Caco-2 (cell line): ENCODE measurements around the gene DOCK4. TPM values are rescaled to one million over a fixed set of nuclear protein-coding genes. Genes with fewer than 3 reads are reported as not detected.

ENCODE experiments used
- BruUV-seq: library from RNA; stranded (reverse); fragments of 400-500 nt; replicated peaks from 2 replicates; lab custom pipeline; 2021; lab: Mats Ljungman, UMichigan
- CTCF ChIA-PET: fragments of 300-600 bp; sonication (Branson Sonifier 250); formaldehyde crosslinking; loops from one replicate; lab custom pipeline; 2022; ENCODE audit warnings: antibody characterized with exemption; lab: Charles Lee
- POLR2A ChIA-PET: fragments of 300-600 bp; sonication (Branson Sonifier 250); formaldehyde crosslinking; loops from one replicate; lab custom pipeline; 2022; ENCODE audit warnings: antibody characterized with exemption; lab: Charles Lee
- DNase-seq, 2 experiments: peaks; one replicate each; pipeline versions ENCODE4 v3.0.0 to v3.0.0-alpha.2; 2020 to 2022
- H3K27me3 ChIP-seq: replicated peaks from 2 replicates; pipeline ENCODE4 v1.6.0; 2011; ENCODE audit warnings: low read length; ENCODE audit not compliant: control insufficient read depth, insufficient read depth
- H3K36me3 ChIP-seq: 2 replicates; pipeline ENCODE4 v1.5.1; 2011; ENCODE audit warnings: low read length; ENCODE audit not compliant: control insufficient read depth, insufficient read depth
- H3K4me1 ChIP-seq: fragments of 250-450 bp; sonication (Bioruptor Pico); 2 replicates; pipeline ENCODE4 v1.5.1; 2020; ENCODE audit warnings: mild to moderate bottlenecking
- H3K4me3 ChIP-seq: 2 replicates; pipeline ENCODE4 v1.5.1; 2011; ENCODE audit warnings: low read depth, mild to moderate bottlenecking, control low read depth, low read length
- H3K9me3 ChIP-seq: fragments of 250-450 bp; sonication (Bioruptor Pico); 2 replicates; pipeline ENCODE4 v1.5.1; 2020; ENCODE audit warnings: mild to moderate bottlenecking, moderate library complexity
- H3K27ac Mint-ChIP-seq: one replicate; pipeline ENCODE4 v1.8.0; 2022; ENCODE audit warnings: mixed read lengths; ENCODE audit not compliant: unreplicated experiment
- H3K27me3 Mint-ChIP-seq: one replicate; pipeline ENCODE4 v1.8.0; 2022; ENCODE audit warnings: mixed read lengths; ENCODE audit not compliant: insufficient read depth, unreplicated experiment
- H3K36me3 Mint-ChIP-seq: one replicate; pipeline ENCODE4 v1.8.0; 2022; ENCODE audit warnings: mild to moderate bottlenecking, mixed read lengths; ENCODE audit not compliant: insufficient read depth, unreplicated experiment
- H3K4me1 Mint-ChIP-seq: one replicate; pipeline ENCODE4 v1.8.0; 2022; ENCODE audit warnings: low read depth, mixed read lengths; ENCODE audit not compliant: unreplicated experiment
- H3K4me3 Mint-ChIP-seq: one replicate; pipeline ENCODE4 v1.8.0; 2022; ENCODE audit warnings: mild to moderate bottlenecking, moderate library complexity, mixed read lengths; ENCODE audit not compliant: unreplicated experiment
- H3K9me3 Mint-ChIP-seq: one replicate; pipeline ENCODE4 v1.8.0; 2022; ENCODE audit warnings: mixed read lengths; ENCODE audit not compliant: unreplicated experiment
- CTCF ChIP-seq, 2 experiments: fragments of 200-600 bp in 1 of 2; IDR thresholded peaks; 1 replicate in 1 of 2; 2 replicates in 1 of 2; pipeline versions ENCODE4 v1.5.1 to v1.8.0; 2011 to 2022; ENCODE audit warnings: antibody characterized with exemption in 1 of 2, control low read depth in 1 of 2, inconsistent platforms in 1 of 2, low read depth in 1 of 2, low read length in 1 of 2, mild to moderate bottlenecking in 1 of 2, moderate library complexity in 1 of 2; ENCODE audit not compliant: insufficient read depth in 1 of 2, severe bottlenecking in 1 of 2, unreplicated experiment in 1 of 2
- intact Hi-C: fragments of 100-400 bp; cut with micrococcal nuclease; formaldehyde crosslinking; loops from one replicate; pipeline ENCODE4 v1.10.0; 2022; ENCODE audit not compliant: unreplicated experiment
- total RNA-seq: library from RNA; stranded (reverse); gene quantifications from 2 replicates; pipeline ENCODE4 v1.2.3, GENCODE V29; 2022

DOCK4 gene
- total RNA-seq, 1 experiment from 2014 or later, result 2.0 TPM

- no peak for TF ChIP-seq CTCF (IDR thresholded peaks at IDR 0.05; ENCODE audit: insufficient read depth in 1 of 2, low read depth in 1 of 2, low read length in 1 of 2, severe bottlenecking in 1 of 2, unreplicated experiment in 1 of 2)
- POLR2A ChIA-PET, result no interaction called here
- H3K9me3 Mint-ChIP-seq, result no peaks in the 10 kb centered on the region
- H3K4me1 Mint-ChIP-seq, result no peaks in the 10 kb centered on the region
- H3K4me1 ChIP-seq, result no peaks in the 10 kb centered on the region
- intact Hi-C loops, result no loop called here
- H3K27ac Mint-ChIP-seq, result no peak overlapping the region
- H3K9me3 ChIP-seq, result no peaks in the 10 kb centered on the region
- H3K36me3 Mint-ChIP-seq, result no peaks in the 10 kb centered on the region
- H3K36me3 ChIP-seq, result no peaks in the 10 kb centered on the region
- no peaks in the 10 kb centered on the region for H3K27me3 ChIP-seq
- no peaks in the 10 kb centered on the region for H3K27me3 Mint-ChIP-seq
- CTCF ChIA-PET, result no interaction called here
- no peak overlapping the region for H3K4me3 Mint-ChIP-seq
- no peak overlapping the region for H3K4me3 ChIP-seq
- BruUV-seq, result no TSS peak
- DNase-seq, result no peak
These were observed 342.9 kb downstream of the DOCK4 start for GRCh38 chr7:111863269-111863668.

GRCh38 chr7:111860248-111860647, 346.0 kb downstream of the DOCK4 start:
- Histone ChIP-seq H3K4me1 (no peaks in the 10 kb centered on the region), H3K4me3 (no peak overlapping the region), H3K9me3 (no peaks in the 10 kb centered on the region), H3K36me3 (no peaks in the 10 kb centered on the region), H3K27me3 (no peaks in the 10 kb centered on the region)
- Mint-ChIP-seq H3K27ac (no peak overlapping the region), H3K9me3 (no peaks in the 10 kb centered on the region), H3K36me3 (no peaks in the 10 kb centered on the region), H3K27me3 (no peaks in the 10 kb centered on the region), H3K4me3 (no peak overlapping the region), H3K4me1 (peaks cover 4% of the 10 kb centered on the region)
- no peak for DNase-seq
- intact Hi-C loops, result no loop called here
- ChIA-PET CTCF (no interaction called here), POLR2A (no interaction called here)
- BruUV-seq, result no TSS peak
- no peak for TF ChIP-seq CTCF (IDR thresholded peaks at IDR 0.05; ENCODE audit: insufficient read depth in 1 of 2, low read depth in 1 of 2, low read length in 1 of 2, severe bottlenecking in 1 of 2, unreplicated experiment in 1 of 2)

- no peaks in the 10 kb centered on the region for H3K36me3 Mint-ChIP-seq
- no peak overlapping the region for H3K27ac Mint-ChIP-seq
- H3K4me1 ChIP-seq, result peaks cover 10% of the 10 kb centered on the region
- intact Hi-C loops, result loop anchor here (10.0 kb wide), 1 partner anchor 636 kb away; no protein-coding TSS in a partner anchor
- H3K36me3 ChIP-seq, result no peaks in the 10 kb centered on the region
- POLR2A ChIA-PET, result no interaction called here
- no TSS peak for BruUV-seq
- H3K27me3 Mint-ChIP-seq, result no peaks in the 10 kb centered on the region
- DNase-seq, result no peak
- no peaks in the 10 kb centered on the region for H3K27me3 ChIP-seq
- H3K4me3 Mint-ChIP-seq, result no peak overlapping the region
- peaks cover 9% of the 10 kb centered on the region for H3K4me1 Mint-ChIP-seq
- no peaks in the 10 kb centered on the region for H3K9me3 Mint-ChIP-seq
- H3K4me3 ChIP-seq, result no peak overlapping the region
- H3K9me3 ChIP-seq, result no peaks in the 10 kb centered on the region
- TF ChIP-seq CTCF (IDR thresholded peaks at IDR 0.05; ENCODE audit: insufficient read depth in 1 of 2, low read depth in 1 of 2, low read length in 1 of 2, severe bottlenecking in 1 of 2, unreplicated experiment in 1 of 2), result no peak
- CTCF ChIA-PET, result no interaction called here
These were observed 347.9 kb downstream of the DOCK4 start for GRCh38 chr7:111858331-111858730.
